GM13977 (cell line): ENCODE data around the gene AKR1E2.

Experiments used
- DNase-seq: peaks from one replicate; pipeline ENCODE4 v3.0.0; 2012; ENCODE audit warnings: low spot score
- in situ Hi-C: fragments of 300-500 bp; cut with MboI; formaldehyde crosslinking; loops from one replicate; pipeline ENCODE4 v1.12.0; 2022; ENCODE audit warnings: low sequenced_read_pairs, low pct_unique_long_range_greater_than_20kb, mixed read lengths, inconsistent platforms; ENCODE audit not compliant: unreplicated experiment
- TF ChIP-seq, protein P1 (sequence below): IDR thresholded peaks from 2 replicates; pipeline ENCODE4 v1.5.1; 2012; ENCODE audit warnings: mild to moderate bottlenecking, control low read depth; ENCODE audit not compliant: insufficient read depth; ENCODE audit errors: extremely low read depth, missing control alignments

Gene AKR1E2

DNA sequence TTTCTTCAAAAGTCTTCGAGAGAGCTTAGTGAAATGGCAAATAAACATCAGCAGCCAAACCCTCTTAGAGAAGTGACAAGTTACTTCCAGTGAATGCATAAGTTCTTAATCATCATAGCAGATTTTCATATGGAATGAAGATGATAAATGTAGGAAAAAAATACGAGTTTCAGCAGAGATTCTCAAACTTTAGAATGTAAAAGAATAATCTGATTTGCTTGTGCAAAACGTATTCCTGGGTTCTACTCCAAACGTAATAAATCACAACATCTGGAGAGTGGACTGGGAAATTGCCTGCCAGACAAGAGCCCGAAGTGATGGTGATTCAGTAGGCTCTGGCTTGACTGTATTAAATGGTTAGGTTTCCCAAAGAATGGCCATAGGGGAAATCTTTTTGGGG is 62.2 kb downstream of the AKR1E2 start:
- in situ Hi-C loops: no loop called here
- no peak for DNase-seq
- TF ChIP-seq, protein P1, sequence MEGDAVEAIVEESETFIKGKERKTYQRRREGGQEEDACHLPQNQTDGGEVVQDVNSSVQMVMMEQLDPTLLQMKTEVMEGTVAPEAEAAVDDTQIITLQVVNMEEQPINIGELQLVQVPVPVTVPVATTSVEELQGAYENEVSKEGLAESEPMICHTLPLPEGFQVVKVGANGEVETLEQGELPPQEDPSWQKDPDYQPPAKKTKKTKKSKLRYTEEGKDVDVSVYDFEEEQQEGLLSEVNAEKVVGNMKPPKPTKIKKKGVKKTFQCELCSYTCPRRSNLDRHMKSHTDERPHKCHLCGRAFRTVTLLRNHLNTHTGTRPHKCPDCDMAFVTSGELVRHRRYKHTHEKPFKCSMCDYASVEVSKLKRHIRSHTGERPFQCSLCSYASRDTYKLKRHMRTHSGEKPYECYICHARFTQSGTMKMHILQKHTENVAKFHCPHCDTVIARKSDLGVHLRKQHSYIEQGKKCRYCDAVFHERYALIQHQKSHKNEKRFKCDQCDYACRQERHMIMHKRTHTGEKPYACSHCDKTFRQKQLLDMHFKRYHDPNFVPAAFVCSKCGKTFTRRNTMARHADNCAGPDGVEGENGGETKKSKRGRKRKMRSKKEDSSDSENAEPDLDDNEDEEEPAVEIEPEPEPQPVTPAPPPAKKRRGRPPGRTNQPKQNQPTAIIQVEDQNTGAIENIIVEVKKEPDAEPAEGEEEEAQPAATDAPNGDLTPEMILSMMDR: no peak

DNA sequence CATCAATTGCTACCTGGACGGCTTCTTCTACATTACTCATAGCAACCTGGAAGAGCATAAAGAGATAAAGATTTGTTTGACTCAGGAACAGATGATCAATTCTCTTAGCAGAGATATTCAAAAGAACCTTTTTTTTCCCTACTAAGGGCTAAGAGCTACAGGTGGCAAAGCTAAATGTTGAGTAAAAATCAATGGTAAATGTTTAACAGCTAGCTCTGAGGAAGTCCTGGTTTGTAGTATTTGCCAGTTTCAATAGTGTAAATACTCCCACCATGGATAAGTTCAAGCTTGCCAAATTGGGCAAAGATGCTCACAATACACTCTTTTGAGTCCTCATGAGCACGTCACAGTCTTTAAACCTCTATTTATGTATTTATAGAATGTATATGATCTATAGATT is 64.0 kb downstream of the AKR1E2 start:
- in situ Hi-C loops: no loop called here
- no peak for DNase-seq
- TF ChIP-seq, protein P1: no peak

DNA sequence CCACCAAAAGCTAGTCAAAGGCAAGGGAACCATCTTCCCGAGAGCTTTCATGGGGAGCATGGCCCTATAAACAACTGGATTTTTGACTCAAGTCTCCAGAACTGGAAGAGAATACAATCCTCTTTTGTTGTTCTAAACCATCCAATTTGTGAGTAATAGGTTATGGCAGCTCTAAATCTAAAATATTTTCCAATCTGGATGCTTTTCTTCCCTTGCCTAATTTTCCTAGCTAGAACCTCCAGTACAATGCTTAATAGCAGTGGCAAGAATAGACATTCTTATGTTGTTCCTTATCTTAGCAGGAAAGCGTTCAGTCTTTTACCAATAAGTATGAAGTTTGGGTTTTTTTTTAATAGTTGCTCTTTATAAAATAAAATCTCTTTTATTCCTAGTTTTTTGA is 66.7 kb downstream of the AKR1E2 start:
- no peak for DNase-seq

DNA sequence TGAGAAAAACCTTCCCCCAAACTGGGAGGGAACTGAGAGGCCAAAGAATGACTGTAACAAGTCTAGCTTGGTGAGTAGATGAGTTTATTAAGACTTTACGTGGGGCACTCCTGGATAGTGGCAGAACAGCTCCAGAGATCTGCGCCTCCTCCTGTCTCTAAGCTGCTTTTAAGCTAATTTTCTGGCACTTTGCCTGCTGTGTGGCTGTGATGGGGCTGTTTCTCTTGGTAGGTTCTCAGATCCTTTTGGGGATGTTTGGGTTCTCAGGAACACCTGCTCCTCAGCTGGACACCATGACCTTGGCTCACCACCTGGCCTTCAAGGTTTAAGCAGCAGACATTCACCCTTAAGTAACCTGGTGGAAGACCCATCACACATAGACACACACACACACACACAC is 68.3 kb downstream of the AKR1E2 start:
- in situ Hi-C loops: no loop called here
- DNase-seq: no peak
- TF ChIP-seq, protein P1: no peak

More for the DNA sequence above, 66.7 kb downstream of the AKR1E2 start:
- in situ Hi-C loops: no loop called here
- TF ChIP-seq, protein P1: no peak
